Measurements from ENCODE around the gene SIX3. TPM values are rescaled to one million over a fixed set of nuclear protein-coding genes. Genes with fewer than 3 reads are reported as not detected.

SIX3 gene
- total and polyA plus RNA-seq, 2 experiments from 2014 or later: 0.21 to 0.28 TPM

GRCh38 chr2:44967727-44968432 is 26.4 kb downstream of the SIX3 start (continued):
- no peak for TF ChIP-seq ZNF462 (CRISPR knock-in tag; IDR thresholded peaks at IDR 0.05)
- TF ChIP-seq EZH2 (IDR thresholded peaks at IDR 0.05; ENCODE audit: low read depth, unreplicated experiment): no peak
- no peak for TF ChIP-seq EZH2phosphoT487 (IDR thresholded peaks at IDR 0.05; ENCODE audit: unreplicated experiment)

GRCh38 chr2:44969936-44970335 is 28.4 kb downstream of the SIX3 start:
- H3K79me2 ChIP-seq (replicated peaks; ENCODE audit: insufficient read depth): no peaks in the 10 kb centered on the region
- H2AFZ ChIP-seq: no peak overlapping the region
- no peak for ATAC-seq
- Mint-ChIP-seq H3K4me3 (no peak overlapping the region), H3K27me3 (ENCODE audit: insufficient read depth, low read depth, poor library complexity) (peaks cover 11% of the 10 kb centered on the region), H3K36me3 (ENCODE audit: low read depth) (no peaks in the 10 kb centered on the region), H3K27ac (no peak overlapping the region), H3K9me3 (no peaks in the 10 kb centered on the region), H3K4me1 (peaks cover 18% of the 10 kb centered on the region)
- H3F3A ChIP-seq (replicated peaks; ENCODE audit: low read depth): no peaks in the 10 kb centered on the region
- H3K27me3 ChIP-seq (ENCODE audit: insufficient read depth): 0 out of 2 replicates have a peak, but pooled peaks cover 4% of the 10 kb centered on the region
- no peak overlapping the region for H3K27ac ChIP-seq (ENCODE audit: low read depth)
- H3K9me2 ChIP-seq (ENCODE audit: insufficient read depth): no peaks in the 10 kb centered on the region
- H4K20me1 ChIP-seq (replicated peaks; ENCODE audit: insufficient read depth): no peaks in the 10 kb centered on the region
- no peak for DNase-seq (ENCODE audit: low spot score)
- H3K4me3 ChIP-seq: no peak overlapping the region
- H3K4me1 ChIP-seq (ENCODE audit: insufficient read depth): peaks cover 4% of the 10 kb centered on the region; the same call in 1 of the 2 replicates
- no peaks in the 10 kb centered on the region for H3K36me3 ChIP-seq (ENCODE audit: insufficient read depth)
- no peak overlapping the region for H3K4me2 ChIP-seq
- no peak for TF ChIP-seq NANOG (IDR thresholded peaks at IDR 0.05; ENCODE audit: borderline replicate concordance)
- no peak for TF ChIP-seq JUNB (IDR thresholded peaks at IDR 0.05; ENCODE audit: unreplicated experiment)
- TF ChIP-seq CREB1 (CRISPR knock-in tag; IDR thresholded peaks at IDR 0.05; ENCODE audit: low read depth): no peak
- TF ChIP-seq EZH2phosphoT487 (IDR thresholded peaks at IDR 0.05; ENCODE audit: unreplicated experiment): no peak
- TF ChIP-seq ETS1 (IDR thresholded peaks at IDR 0.05): no peak
- no peak for TF ChIP-seq ZNF462 (CRISPR knock-in tag; IDR thresholded peaks at IDR 0.05)
- no peak for TF ChIP-seq ZNF331 (CRISPR knock-in tag; IDR thresholded peaks at IDR 0.05; ENCODE audit: low read depth)

All from GM23338 (cell line).